T47D (cell line): ENCODE data around the gene GAR1.
"Not testable (repeated sequence)": the region's sequence is repeated elsewhere in the genome, so short reads cannot be mapped to it uniquely, and the experiment has no call there.

ENCODE experiments used
- DNase-seq, 2 experiments: peaks; one replicate each; pipeline versions ENCODE4 v3.0.0 to v3.0.0-alpha.2; 2011 to 2012; ENCODE audit warnings: low read depth in 1 of 2, low spot score in 1 of 2
- JUND ChIP-seq: IDR thresholded peaks from 2 replicates; pipeline ENCODE4 v1.6.1; 2012; ENCODE audit warnings: low read depth
- in situ Hi-C: cut with HindIII; loops from 2 replicates; pipeline ENCODE4 v1.10.0; 2016; ENCODE audit warnings: low sequenced_read_pairs, low pct_unique_long_range_greater_than_20kb

The GAR1 gene

DNA sequence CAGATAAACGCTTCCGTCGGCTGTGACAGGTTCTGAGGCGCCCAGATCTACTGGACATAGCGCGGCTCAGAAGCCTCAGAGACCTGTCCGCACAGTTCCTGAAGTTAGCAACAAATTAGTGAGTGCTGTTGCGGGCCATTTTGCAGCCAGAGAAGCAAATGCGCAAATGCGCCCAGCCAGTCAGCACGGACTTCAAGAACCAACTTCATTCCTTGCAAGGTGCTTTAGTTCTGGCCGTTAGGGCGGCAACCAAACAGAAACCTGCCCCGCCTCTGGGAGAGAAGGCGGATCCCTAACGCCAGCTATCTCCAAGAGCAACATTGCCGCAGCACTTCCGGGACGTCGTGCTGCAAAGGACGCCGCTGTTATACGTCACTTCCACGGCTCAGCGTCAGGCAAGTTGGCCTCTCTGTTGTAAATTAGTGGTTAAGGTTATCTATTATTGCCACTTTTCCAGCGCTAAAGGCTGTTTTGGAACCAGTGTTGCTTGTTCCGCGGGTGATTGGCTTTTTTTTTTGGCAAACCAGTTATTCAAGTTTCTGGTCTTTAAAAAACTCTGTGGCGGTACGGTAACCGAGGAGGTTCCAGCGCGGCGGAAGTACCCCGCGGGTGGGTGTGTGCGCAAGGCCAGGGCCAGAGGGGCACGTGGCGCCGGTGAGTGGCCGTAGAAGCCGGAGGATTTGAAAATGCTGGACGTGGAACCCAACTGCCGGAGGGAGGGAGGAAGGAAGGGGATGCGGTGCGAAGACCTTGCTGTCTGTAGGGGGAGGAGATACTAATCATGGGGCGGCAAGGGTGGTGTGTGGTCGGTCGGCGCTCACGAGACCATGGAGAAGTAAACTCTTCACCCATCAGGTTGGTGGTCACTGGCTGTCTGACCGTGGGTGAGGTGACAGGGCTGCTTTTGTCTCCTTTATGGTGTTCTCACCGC, at the start of gene GAR1:
GAR1 (plus strand) TSS at position 612 of the 931 bp plus-strand sequence. CDS start 403 bp downstream, outside the sequence.
- in situ Hi-C loops: no loop called here
- DNase-seq: peak; percentile 77 to 94
- no peak for TF ChIP-seq JUND

DNA sequence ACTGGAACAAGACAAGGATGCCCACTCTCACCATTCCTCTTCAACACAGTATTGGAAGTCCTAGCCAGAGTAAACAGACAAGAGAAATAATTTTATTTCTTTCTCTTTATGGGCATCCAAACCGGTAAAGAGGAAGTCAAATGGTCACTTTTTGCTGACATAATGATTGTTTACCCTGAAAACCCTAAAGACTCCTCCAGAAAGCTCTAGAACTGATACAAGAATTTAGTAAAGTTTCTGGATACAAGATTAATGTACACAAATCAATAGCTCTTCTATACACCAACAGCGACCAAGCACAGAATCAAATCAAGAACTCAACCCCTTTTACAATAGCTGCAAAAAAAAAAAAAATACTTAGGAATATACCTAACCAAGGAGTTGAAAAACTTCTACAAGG, 33.5 kb upstream of the GAR1 start:
- in situ Hi-C loops, DNase-seq: not testable (repeated sequence)

DNA sequence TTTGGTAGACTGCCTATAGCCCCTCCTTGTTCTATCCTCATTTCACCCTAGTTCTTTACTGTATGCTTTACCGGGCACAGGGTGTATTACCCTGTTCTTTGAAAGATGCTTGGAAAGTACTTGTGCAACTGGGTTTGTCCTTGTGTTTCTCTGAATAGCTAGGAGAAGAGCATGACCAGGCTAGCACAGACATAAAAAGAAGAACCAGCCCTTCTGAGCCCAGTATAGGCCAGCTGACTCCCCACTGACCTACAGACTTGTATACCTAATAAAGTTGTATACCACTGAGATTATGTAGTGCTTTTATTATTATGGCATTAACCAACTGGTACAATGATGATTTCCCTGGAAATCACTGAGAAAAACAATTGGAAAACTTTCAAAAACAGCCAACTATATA, 28.7 kb upstream of the GAR1 start:
- in situ Hi-C loops: no loop called here
- no peak for TF ChIP-seq JUND
- DNase-seq: no peak

DNA sequence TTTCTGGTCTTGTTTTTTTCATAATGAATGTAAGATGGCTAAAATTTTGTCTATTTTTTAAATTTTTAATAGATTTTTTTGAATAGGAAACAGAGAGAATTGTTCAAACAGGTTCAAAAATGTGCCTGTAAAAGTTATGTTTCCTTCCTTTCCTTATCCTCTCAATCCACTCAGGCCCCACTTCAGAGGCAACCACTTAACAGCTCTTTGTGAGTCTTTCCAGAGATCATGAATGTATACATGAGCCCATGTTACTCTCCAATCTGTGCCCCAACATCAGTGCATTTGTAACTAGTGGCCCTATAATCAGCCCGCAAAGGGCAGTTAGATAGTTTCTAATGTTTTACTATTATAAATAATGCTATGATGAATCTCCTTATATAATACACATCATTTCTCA, 27.8 kb upstream of the GAR1 start:
- in situ Hi-C loops: no loop called here

DNA sequence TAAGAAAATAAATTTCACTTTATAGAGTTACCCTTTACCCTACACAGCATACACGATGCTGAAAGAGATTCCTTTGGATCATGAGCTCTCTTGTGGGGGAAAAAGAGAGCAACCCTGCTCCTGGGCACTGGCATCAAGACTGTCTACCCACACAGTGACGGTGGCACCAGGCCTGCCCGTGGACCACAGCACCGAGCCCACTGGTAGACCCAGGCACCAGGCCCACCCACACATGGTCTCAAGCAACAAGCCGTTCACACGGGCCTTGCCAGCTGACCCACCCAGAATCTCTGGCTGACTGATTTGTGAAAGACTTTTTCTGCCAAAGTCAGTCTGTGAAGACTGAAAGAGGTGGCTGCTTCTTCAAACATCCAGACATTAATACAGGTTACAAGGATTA, 20.5 kb upstream of the GAR1 start:
- in situ Hi-C loops: no loop called here
- no peak for TF ChIP-seq JUND
- DNase-seq: no peak

More for the DNA sequence above, 27.8 kb upstream of the GAR1 start:
- no peak for TF ChIP-seq JUND
- no peak for DNase-seq

DNA sequence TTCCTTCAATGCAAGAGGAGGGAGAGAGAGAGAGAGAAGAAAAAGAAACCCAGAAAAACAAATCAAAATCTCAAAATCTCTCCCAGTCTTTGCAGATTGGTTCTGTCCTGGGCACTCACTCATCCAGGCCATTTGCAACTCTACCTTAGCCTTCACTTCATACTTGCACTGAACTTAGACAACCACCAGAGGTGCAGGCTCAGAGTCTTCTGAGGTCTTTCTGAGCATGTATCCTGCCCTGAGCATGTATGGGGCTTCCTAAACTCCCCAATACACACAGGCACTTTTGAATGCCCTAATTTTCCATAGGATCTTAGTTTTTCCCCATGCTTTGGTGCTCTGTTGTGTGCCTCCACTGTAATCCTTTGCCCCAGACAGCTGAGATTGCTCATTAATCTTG, 16.7 kb upstream of the GAR1 start:
- in situ Hi-C loops: no loop called here
- no peak for TF ChIP-seq JUND
- peak in 1 of 2 experiments; percentile 2 for DNase-seq

DNA sequence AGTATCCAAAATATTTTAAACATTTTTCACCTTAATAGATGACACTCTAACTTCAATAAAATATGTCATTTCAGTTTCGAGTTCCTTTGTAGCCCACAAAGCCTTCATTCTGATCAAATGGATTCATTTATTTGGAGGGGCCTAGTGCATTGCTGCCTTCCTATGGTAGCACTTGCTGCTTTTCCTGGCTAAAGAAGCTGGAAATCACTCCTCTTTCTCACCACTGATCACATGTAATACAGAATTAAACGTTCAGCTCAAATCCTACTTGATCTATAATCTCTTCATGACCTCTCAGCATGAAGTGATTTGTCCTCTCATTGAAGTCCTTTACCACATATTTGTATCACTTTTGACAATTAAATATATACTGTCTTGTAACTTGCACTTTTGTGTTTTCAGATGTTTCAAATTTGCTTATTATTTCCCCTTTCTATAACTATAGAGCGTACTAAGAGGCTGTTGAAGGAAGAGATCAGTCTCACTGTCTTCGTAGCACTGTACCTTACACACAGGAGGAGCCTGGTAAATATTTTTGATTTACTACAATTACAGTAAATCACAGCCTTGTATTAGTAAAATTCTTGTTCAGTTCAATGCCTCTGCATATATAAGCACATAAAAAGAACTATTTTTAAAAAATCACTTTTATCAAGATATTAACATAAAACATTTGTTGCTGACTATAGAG, 14.3 kb upstream of the GAR1 start:
- TF ChIP-seq JUND: no peak
- in situ Hi-C loops: no loop called here
- DNase-seq: no peak

DNA sequence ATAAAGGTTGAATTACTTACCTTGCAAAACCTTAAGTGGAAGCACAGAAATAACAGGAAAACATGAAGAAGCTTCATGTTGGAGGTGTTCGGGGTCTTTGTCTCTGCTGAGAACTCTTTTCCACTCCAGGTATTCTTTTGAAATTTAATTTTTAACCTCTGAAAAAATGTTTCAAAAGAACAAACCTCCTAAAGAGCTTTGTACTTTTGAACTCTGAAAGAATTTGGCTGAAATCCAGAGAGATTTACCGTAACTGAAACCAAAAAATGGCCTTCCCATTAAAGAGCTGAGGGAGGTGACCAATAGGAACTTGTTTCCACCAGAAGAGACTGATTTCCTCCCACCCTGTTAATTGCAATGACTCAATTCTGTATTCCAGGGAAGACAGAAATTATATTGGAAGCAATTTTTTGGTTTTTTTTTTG, 13.7 kb upstream of the GAR1 start, which contains the start of gene CFI:
CFI (minus strand) TSS at position 105 of the 425 bp plus-strand sequence; CDS start at position 77, 28 bp downstream.
- TF ChIP-seq JUND: no peak
- no peak for DNase-seq
- in situ Hi-C loops: no loop called here

DNA sequence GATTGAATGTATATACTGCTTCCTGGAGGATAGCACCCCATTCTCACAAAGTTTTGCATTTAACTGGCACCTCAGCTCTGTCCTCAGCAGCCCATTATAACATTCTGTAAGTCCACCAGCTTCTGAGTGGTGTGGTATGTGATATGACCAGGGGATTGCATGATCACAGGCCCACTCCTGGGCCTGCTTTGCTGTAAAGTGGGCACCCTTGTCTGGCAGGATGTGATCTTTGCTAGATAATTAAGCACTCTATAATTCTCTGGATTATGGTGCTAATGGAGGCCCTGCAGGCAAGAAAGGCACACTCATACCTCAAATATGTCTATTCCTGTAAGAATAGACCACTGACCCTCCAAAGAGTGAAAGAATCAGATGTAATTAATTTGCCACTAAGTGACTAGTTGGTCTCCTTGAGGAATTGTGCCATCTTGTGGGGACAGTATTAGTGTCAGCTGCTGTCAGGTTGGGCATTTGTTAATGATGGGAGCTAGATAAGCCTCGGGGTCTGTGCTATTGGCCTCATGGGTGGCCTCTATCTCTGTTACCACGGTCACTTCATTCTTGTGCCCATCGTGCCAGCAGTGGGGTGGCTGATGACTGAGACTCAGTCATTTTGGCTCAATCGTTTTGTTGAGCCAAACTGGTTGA, 11.5 kb upstream of the GAR1 start:
- in situ Hi-C loops: no loop called here
- DNase-seq: peak; percentile 18 to 66
- no peak for TF ChIP-seq JUND

DNA sequence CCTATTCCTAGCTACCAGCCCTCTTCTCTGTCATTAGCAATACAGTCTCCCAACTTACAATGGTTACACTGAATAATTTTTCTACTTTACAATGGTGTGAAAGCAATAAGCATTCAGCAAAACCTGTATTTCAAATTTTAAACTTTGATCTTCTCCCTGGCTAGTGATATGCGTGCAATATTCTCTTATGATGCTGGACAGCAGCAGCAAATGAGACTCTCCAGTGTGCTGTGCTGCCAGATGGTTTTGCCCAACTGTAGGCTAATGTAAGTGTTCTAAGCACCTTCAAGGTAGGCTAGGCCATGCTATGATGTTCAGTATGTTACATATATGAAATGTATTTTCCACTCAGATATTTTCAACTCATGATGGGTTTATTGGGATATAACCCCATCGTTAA, 5.9 kb upstream of the GAR1 start:
- no peak for TF ChIP-seq JUND
- in situ Hi-C loops: no loop called here
- no peak for DNase-seq

DNA sequence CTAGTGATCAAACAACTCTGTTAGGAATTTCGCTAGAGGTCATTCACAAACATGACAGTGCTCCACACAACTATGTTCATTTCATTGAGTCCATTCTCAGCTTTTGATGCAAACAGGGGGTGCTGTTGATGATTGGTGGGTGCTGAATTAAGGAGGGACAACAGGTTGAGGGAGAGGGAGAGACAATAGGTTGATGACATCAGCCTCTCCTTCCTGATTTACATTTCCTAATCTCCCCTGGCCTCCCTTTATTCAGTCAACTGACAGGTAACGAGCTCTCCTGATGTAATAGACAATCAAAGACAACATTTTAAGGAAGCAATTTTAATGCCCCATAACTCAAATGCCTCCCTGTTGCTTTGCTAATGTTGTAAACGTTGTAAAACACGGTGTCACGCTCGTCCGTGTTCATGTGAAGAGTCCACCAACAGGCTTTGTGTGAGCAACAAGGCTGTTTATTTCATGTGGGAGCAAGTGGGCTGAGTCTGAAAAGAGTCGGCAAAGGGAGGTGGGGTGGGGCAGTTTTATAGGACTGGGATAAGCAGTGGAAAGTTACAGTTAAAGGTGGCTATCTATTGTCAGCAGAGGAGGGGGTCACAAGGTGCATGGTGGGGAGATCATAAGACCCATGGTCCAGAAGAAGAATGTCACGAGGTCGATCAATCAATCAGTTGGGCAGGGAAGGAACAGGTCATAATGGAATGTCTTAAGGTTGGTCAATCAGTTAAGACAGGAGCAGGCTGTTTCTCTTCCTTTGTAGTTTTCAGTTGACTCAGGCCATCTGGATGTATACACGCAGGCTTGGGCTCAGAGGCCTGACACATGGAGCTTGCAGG, 4.8 kb upstream of the GAR1 start:
- in situ Hi-C loops: no loop called here
- DNase-seq: no peak
- TF ChIP-seq JUND: no peak

DNA sequence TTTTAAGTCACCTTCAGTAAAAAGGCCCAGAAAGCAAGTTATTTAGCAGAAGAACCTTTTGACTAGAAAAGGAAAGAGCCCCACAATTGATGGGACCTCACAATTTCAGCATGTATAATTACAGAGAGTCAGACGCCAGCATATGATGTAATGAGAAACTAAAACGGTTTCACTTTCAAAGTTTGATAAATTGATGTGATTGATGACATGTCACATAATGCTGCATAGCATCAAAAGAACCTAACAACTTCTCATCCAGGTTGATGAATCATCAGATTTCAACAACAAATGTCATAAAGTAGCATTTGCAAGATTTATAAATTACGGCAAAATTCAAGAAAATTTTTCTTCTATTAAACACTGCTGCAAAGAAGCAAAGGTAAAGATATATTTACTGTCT, 3.9 kb upstream of the GAR1 start:
- TF ChIP-seq JUND: no peak
- in situ Hi-C loops: no loop called here
- DNase-seq: no peak

DNA sequence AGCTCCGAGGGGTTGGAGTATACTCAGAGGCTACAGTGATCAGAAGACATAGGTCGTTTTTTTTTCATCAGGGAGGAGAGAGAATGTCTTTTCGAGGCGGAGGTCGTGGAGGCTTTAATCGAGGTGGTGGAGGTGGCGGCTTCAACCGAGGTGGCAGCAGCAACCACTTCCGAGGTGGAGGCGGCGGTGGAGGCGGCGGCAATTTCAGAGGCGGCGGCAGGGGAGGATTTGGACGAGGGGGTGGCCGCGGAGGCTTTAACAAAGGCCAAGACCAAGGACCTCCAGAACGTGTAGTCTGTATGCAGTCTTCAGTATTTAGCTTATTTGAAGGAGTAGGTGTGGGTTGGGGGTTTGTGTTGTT, 500 bp downstream of the GAR1 start:
- TF ChIP-seq JUND: no peak
- DNase-seq: no peak
- in situ Hi-C loops: no loop called here
